HL-60 (cell line): ENCODE data around the gene RAB11FIP5.

Experiments used
- DNase-seq, 2 experiments: peaks; one replicate each; pipeline ENCODE4 v3.0.0-alpha.2; 2010 to 2020; ENCODE audit warnings: low read depth in 1 of 2, low spot score in 1 of 2
- H3K27ac ChIP-seq: fragments of 250-450 bp; sonication (Bioruptor Pico); replicated peaks from 2 replicates; pipeline ENCODE4 v1.5.1; 2020; ENCODE audit warnings: mild to moderate bottlenecking, moderate library complexity
- H3K27me3 ChIP-seq: fragments of 250-450 bp; sonication (Bioruptor Pico); 2 replicates; pipeline ENCODE4 v1.5.1; 2021; ENCODE audit warnings: mild to moderate bottlenecking, moderate library complexity; ENCODE audit not compliant: insufficient read depth, poor library complexity, severe bottlenecking
- H3K4me3 ChIP-seq: replicated peaks from 2 replicates; pipeline ENCODE4 v1.5.1; 2011; ENCODE audit warnings: mild to moderate bottlenecking, control low read depth, low read length; ENCODE audit not compliant: insufficient read depth
- GABPA ChIP-seq: IDR thresholded peaks from 2 replicates; pipeline ENCODE4 v1.6.1; 2012; ENCODE audit warnings: low read depth
- POLR2AphosphoS5 ChIP-seq: IDR thresholded peaks from 2 replicates; pipeline ENCODE4 v1.6.1; 2012; ENCODE audit warnings: low read depth
- REST ChIP-seq: IDR thresholded peaks from 2 replicates; pipeline ENCODE4 v1.6.1; 2012; ENCODE audit warnings: low read depth; ENCODE audit not compliant: insufficient replicate concordance
- SPI1 ChIP-seq: IDR thresholded peaks from 2 replicates; pipeline ENCODE4 v1.6.1; 2012; ENCODE audit warnings: low read depth, mild to moderate bottlenecking, borderline replicate concordance
- TF ChIP-seq, protein P1 (sequence below): IDR thresholded peaks from one replicate; pipeline ENCODE4 v1.5.1; 2011; ENCODE audit warnings: low read length, control low read depth, inconsistent platforms; ENCODE audit not compliant: insufficient read depth

RAB11FIP5 gene

DNA sequence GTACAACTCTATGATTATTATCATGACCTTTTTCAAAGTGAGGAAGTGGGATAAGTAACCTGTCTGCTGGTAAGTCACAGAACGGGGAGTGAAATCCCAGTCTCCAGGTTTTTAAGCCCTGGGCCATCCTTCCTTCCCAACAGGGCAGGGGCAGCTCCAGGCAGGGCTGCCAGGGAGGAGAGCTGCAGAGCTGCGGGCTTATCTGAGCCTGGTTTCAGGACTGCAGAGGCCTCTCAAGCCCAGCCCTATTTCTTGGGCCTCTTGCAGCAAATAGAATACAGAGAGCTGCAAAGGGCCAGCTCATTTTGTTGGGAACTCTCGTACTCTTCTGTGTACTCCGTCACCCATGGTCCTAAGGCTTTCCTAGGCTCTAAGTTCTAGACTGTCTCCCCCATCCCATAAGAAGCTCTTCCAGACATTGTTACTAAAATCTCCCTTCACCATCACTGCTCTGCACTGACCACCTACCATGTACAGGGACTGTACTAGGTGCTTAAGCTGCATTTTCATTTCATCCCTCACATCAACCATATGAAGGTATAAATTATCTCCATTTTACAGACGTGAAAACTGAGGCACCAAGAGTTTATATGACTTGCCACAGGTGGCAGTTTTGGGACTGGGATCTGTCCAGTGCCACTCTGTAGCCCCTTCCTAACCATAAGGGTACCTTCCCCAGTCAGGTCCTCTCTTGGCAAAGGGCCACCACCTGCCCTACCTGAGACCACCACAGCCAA lies 3.1 kb downstream of the RAB11FIP5 start:
- TF ChIP-seq POLR2AphosphoS5 (no peak), SPI1 (no peak), GABPA (no peak), REST (no peak)
- TF ChIP-seq, protein P1, sequence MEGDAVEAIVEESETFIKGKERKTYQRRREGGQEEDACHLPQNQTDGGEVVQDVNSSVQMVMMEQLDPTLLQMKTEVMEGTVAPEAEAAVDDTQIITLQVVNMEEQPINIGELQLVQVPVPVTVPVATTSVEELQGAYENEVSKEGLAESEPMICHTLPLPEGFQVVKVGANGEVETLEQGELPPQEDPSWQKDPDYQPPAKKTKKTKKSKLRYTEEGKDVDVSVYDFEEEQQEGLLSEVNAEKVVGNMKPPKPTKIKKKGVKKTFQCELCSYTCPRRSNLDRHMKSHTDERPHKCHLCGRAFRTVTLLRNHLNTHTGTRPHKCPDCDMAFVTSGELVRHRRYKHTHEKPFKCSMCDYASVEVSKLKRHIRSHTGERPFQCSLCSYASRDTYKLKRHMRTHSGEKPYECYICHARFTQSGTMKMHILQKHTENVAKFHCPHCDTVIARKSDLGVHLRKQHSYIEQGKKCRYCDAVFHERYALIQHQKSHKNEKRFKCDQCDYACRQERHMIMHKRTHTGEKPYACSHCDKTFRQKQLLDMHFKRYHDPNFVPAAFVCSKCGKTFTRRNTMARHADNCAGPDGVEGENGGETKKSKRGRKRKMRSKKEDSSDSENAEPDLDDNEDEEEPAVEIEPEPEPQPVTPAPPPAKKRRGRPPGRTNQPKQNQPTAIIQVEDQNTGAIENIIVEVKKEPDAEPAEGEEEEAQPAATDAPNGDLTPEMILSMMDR = no peak
- no peak overlapping the region for H3K27ac ChIP-seq
- DNase-seq = no peak
- peaks cover 36% of the 10 kb centered on the region for H3K27me3 ChIP-seq
- no peak overlapping the region for H3K4me3 ChIP-seq

- TF ChIP-seq, protein P1 = no peak
- TF ChIP-seq POLR2AphosphoS5 (no peak), SPI1 (no peak), REST (no peak), GABPA (no peak)
- H3K27ac ChIP-seq = no peak overlapping the region
- H3K27me3 ChIP-seq = peaks cover 23% of the 10 kb centered on the region
- DNase-seq = no peak
- H3K4me3 ChIP-seq = no peak overlapping the region
These were observed 5.4 kb downstream of the RAB11FIP5 start for GRCh38 chr2:73107211-73107926.

- TF ChIP-seq, protein P1 = no peak
- TF ChIP-seq POLR2AphosphoS5 (no peak), GABPA (no peak), REST (no peak), SPI1 (no peak)
- Histone ChIP-seq H3K27ac (no peak overlapping the region), H3K4me3 (no peak overlapping the region), H3K27me3 (peaks cover 19% of the 10 kb centered on the region)
- DNase-seq = no peak
These were observed 6.0 kb downstream of the RAB11FIP5 start for GRCh38 chr2:73106791-73107190.
